ENCODE data around the gene RECQL5.

GRCh38 chr17:75701288-75701687 lies 34.3 kb upstream of the RECQL5 start:
- TF ChIP-seq POLR2A (IDR thresholded peaks at IDR 0.05; ENCODE audit: low read length) (no peak), GATA1 (IDR thresholded peaks at IDR 0.05; ENCODE audit: low read depth, low read length) (no peak)
